Endothelial cell of umbilical vein (primary cell): ENCODE measurements around the gene INSC. TPM values are rescaled to one million over a fixed set of nuclear protein-coding genes. Genes with fewer than 3 reads are reported as not detected.

Source experiments
- BruUV-seq: library from RNA; stranded (reverse); fragments of 400-500 nt; replicated peaks from 2 replicates; lab custom pipeline; 2021; lab: Mats Ljungman, UMichigan
- CTCF ChIA-PET: fragments of 300-600, 350-600 bp; sonication (Branson Sonifier 250); formaldehyde crosslinking; loops from one replicate; lab custom pipeline; 2021; ENCODE audit warnings: antibody characterized with exemption, inconsistent platforms; lab: Charles Lee
- POLR2A ChIA-PET: fragments of 300-600, 350-600 bp; sonication (Branson Sonifier 250); formaldehyde crosslinking; loops from one replicate; lab custom pipeline; 2021; ENCODE audit warnings: antibody characterized with exemption, inconsistent platforms; lab: Charles Lee
- DNase-seq: peaks from one replicate; pipeline ENCODE4 v3.0.0-alpha.2; 2011; ENCODE audit warnings: low read depth, low spot score
- FAIRE-seq: peaks from 2 replicates; lab custom pipeline; 2011; peaks lifted over from hg19 to GRCh38; lab: Jason Lieb, UNC
- H2AFZ ChIP-seq: 2 replicates; pipeline ENCODE4 v1.6.0; 2012; ENCODE audit warnings: low read depth, low read length, control low read depth, inconsistent platforms
- H3K27ac ChIP-seq: 2 replicates; pipeline ENCODE4 v1.5.1; 2011; ENCODE audit warnings: low read depth, mild to moderate bottlenecking, control low read depth, low read length, moderate library complexity; ENCODE audit not compliant: insufficient read depth
- H3K27me3 ChIP-seq, 2 experiments: 2 replicates each; pipeline versions ENCODE4 v1.6.0 to v1.6.1; 2011; ENCODE audit warnings: low read length in 2 of 2, mixed read lengths in 1 of 2; ENCODE audit not compliant: control insufficient read depth in 2 of 2, insufficient read depth in 2 of 2
- H3K36me3 ChIP-seq, 2 experiments: 2 replicates in 1 of 2; 3 replicates in 1 of 2; pipeline ENCODE4 v1.5.1; 2011; ENCODE audit warnings: low read length in 2 of 2, mild to moderate bottlenecking in 1 of 2, moderate library complexity in 1 of 2; ENCODE audit not compliant: control insufficient read depth in 2 of 2, insufficient read depth in 2 of 2; ENCODE audit errors: extremely low read depth in 1 of 2
- H3K4me1 ChIP-seq: 3 replicates; pipeline ENCODE4 v1.5.1; 2011; ENCODE audit warnings: mild to moderate bottlenecking, low read length; ENCODE audit not compliant: control insufficient read depth, insufficient read depth; ENCODE audit errors: extremely low read depth
- H3K4me2 ChIP-seq: 2 replicates; pipeline ENCODE4 v1.6.1; 2011; ENCODE audit warnings: low read length, control low read depth, mixed read lengths; ENCODE audit not compliant: insufficient read depth
- H3K4me3 ChIP-seq, 3 experiments: fragments of 200-600 bp in 1 of 3; sonication (generic), shearing (Covaris generic) in 1 of 3; replicated peaks in 1 of 3; 2 replicates each; pipeline ENCODE4 v1.5.1; 2011 to 2016; ENCODE audit warnings: control low read depth in 3 of 3, low read length in 3 of 3, mild to moderate bottlenecking in 2 of 3, inconsistent platforms in 1 of 3, low read depth in 1 of 3, moderate library complexity in 1 of 3; ENCODE audit not compliant: insufficient read depth in 1 of 3
- H3K79me2 ChIP-seq: 2 replicates; pipeline ENCODE4 v1.6.0; 2012; ENCODE audit warnings: low read length, inconsistent platforms; ENCODE audit not compliant: control insufficient read depth, insufficient read depth
- H3K9ac ChIP-seq: replicated peaks from 2 replicates; pipeline ENCODE3; 2011; ENCODE audit warnings: low read length, control low read depth; ENCODE audit not compliant: insufficient read depth; ENCODE audit errors: extremely low read depth
- H3K9me1 ChIP-seq: replicated peaks from 3 replicates; pipeline ENCODE4 v1.6.0; 2011; ENCODE audit warnings: mild to moderate bottlenecking, low read length; ENCODE audit not compliant: control insufficient read depth, insufficient read depth; ENCODE audit errors: extremely low read depth
- H3K9me3 ChIP-seq: replicated peaks from 2 replicates; pipeline ENCODE4 v1.5.1; 2012; ENCODE audit warnings: low read length, inconsistent platforms; ENCODE audit not compliant: control insufficient read depth, insufficient read depth
- H4K20me1 ChIP-seq: replicated peaks from 2 replicates; pipeline ENCODE3; 2011; ENCODE audit warnings: mild to moderate bottlenecking, low read length; ENCODE audit not compliant: control insufficient read depth, insufficient read depth; ENCODE audit errors: extremely low read depth
- EZH2 ChIP-seq: IDR thresholded peaks from 2 replicates; pipeline ENCODE4 v1.6.1; 2012; ENCODE audit warnings: borderline replicate concordance, low read depth, mild to moderate bottlenecking, moderate library complexity, low read length, inconsistent platforms; ENCODE audit not compliant: severe bottlenecking
- FOS ChIP-seq: IDR thresholded peaks from 2 replicates; pipeline ENCODE4 v1.6.1; 2011; ENCODE audit warnings: mild to moderate bottlenecking, low read length, moderate library complexity, borderline replicate concordance; ENCODE audit not compliant: insufficient read depth
- GATA2 ChIP-seq: IDR thresholded peaks from 2 replicates; pipeline ENCODE4 v1.7.0; 2011; ENCODE audit warnings: low read depth, mild to moderate bottlenecking, moderate library complexity, mixed read lengths, low read length; ENCODE audit not compliant: insufficient read length, insufficient read depth
- JUN ChIP-seq: IDR thresholded peaks from 2 replicates; pipeline ENCODE4 v1.6.1; 2011; ENCODE audit warnings: borderline replicate concordance, low read depth; ENCODE audit not compliant: insufficient read length, insufficient read depth
- MYC ChIP-seq: IDR thresholded peaks from one replicate; pipeline ENCODE4 v1.6.1; 2011; ENCODE audit warnings: mild to moderate bottlenecking, low read depth, low read length
- POLR2A ChIP-seq: IDR thresholded peaks from 2 replicates; pipeline ENCODE4 v1.6.1; 2012; ENCODE audit warnings: low read depth, mild to moderate bottlenecking, control low read depth, low read length
- POLR2AphosphoS5 ChIP-seq: IDR thresholded peaks from 2 replicates; pipeline ENCODE4 v1.6.1; 2012; ENCODE audit warnings: low read depth, mild to moderate bottlenecking, control low read depth, low read length, moderate library complexity; ENCODE audit not compliant: insufficient read depth
- dilution Hi-C: fragments of 300-500 bp; cut with MboI; formaldehyde crosslinking; loops from one replicate; pipeline ENCODE4 v1.15.0; 2019; ENCODE audit warnings: low sequenced_read_pairs; ENCODE audit not compliant: extremely low pct_ligation_motif_present
- intact Hi-C: fragments of 100-400 bp; cut with micrococcal nuclease; formaldehyde crosslinking; loops from one replicate; pipeline ENCODE4 v1.10.0; 2022
- polyA plus RNA-seq, 4 experiments: library from polyadenylated mRNA; depleted of rRNA in 3 of 4; stranded (reverse) in 3 of 4; unstranded in 1 of 4; fragments of >200 nt; gene quantifications; 2 replicates each; pipeline versions ENCODE4 v1.2.1 to v1.2.3, GENCODE V29; 2011 to 2012; ENCODE audit warnings: missing spikeins in 1 of 4
- total RNA-seq: library from RNA; stranded (reverse); gene quantifications from 2 replicates; pipeline ENCODE4 v1.2.3, GENCODE V29; 2021
- TF ChIP-seq, protein P1 (sequence below): IDR thresholded peaks from 2 replicates; pipeline ENCODE4 v1.6.1; 2011; ENCODE audit not compliant: insufficient read depth, insufficient read length
- TF ChIP-seq, protein P2 (sequence below), 2 donors: IDR thresholded peaks; 1 replicate in 1 of 2; 2 replicates in 1 of 2; pipeline ENCODE4 v1.5.1; 2011; ENCODE audit warnings: low read length in 2 of 2, mild to moderate bottlenecking in 2 of 2, moderate library complexity in 2 of 2, control low read depth in 1 of 2, inconsistent platforms in 1 of 2, low read depth in 1 of 2; ENCODE audit not compliant: insufficient read depth in 1 of 2; ENCODE audit errors: extremely low read depth in 1 of 2

INSC gene
- total and polyA plus RNA-seq, 2 donors (not counting 3 experiments of a cell fraction or from before 2014, with no cell fraction given) = not detected

DNA sequence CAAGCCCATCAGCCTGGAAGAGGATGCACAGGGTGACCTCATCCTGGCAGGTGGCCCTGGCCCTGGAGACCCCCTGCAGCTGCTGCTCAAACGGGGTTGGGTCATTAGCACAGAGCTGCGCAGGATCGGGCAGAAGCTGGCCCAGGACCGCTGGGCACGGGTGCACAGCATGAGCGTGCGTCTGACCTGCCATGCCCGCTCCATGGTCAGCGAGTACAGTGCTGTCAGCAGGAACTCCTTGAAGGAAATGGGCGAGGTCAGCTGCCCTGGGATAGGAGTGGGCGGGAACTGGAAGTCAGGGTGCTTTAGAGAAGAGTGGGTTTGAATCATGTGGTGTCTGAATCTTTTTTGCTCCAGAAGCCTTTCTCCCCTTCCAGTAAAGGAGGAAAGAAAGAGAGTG, 61.1 kb downstream of the INSC start:
- H3K9me1 ChIP-seq = no peaks in the 10 kb centered on the region
- no peak overlapping the region for H3K4me2 ChIP-seq
- intact Hi-C loops = no loop called here
- H3K9ac ChIP-seq = no peak overlapping the region
- CTCF ChIA-PET = no interaction called here
- no peaks in the 10 kb centered on the region for H3K4me1 ChIP-seq
- H3K9me3 ChIP-seq = no peaks in the 10 kb centered on the region
- no peak for DNase-seq
- H4K20me1 ChIP-seq = no peaks in the 10 kb centered on the region
- no peak overlapping the region for H3K27ac ChIP-seq
- POLR2A ChIA-PET = no interaction called here
- TF ChIP-seq MYC (no peak), FOS (no peak), GATA2 (no peak), EZH2 (no peak), POLR2AphosphoS5 (no peak), POLR2A (no peak), JUN (no peak)
- TF ChIP-seq, protein P1, sequence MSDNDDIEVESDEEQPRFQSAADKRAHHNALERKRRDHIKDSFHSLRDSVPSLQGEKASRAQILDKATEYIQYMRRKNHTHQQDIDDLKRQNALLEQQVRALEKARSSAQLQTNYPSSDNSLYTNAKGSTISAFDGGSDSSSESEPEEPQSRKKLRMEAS = no peak
- TF ChIP-seq, protein P2, sequence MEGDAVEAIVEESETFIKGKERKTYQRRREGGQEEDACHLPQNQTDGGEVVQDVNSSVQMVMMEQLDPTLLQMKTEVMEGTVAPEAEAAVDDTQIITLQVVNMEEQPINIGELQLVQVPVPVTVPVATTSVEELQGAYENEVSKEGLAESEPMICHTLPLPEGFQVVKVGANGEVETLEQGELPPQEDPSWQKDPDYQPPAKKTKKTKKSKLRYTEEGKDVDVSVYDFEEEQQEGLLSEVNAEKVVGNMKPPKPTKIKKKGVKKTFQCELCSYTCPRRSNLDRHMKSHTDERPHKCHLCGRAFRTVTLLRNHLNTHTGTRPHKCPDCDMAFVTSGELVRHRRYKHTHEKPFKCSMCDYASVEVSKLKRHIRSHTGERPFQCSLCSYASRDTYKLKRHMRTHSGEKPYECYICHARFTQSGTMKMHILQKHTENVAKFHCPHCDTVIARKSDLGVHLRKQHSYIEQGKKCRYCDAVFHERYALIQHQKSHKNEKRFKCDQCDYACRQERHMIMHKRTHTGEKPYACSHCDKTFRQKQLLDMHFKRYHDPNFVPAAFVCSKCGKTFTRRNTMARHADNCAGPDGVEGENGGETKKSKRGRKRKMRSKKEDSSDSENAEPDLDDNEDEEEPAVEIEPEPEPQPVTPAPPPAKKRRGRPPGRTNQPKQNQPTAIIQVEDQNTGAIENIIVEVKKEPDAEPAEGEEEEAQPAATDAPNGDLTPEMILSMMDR (IDR thresholded peaks at IDR 0.05; ENCODE audit: extremely low read depth in 1 of 2, insufficient read depth in 1 of 2, low read depth in 1 of 2, low read length in 2 of 2) = no peak
- no peaks in the 10 kb centered on the region for H3K27me3 ChIP-seq
- H3K79me2 ChIP-seq = no peaks in the 10 kb centered on the region
- H3K4me3 ChIP-seq = no peak overlapping the region
- H3K36me3 ChIP-seq = no peaks in the 10 kb centered on the region
- dilution Hi-C loops = no loop called here
- FAIRE-seq = no peak
- H2AFZ ChIP-seq = no peak overlapping the region
- no TSS peak for BruUV-seq
